Liver (tissue), 9 donors: ENCODE measurements around the gene APBB1IP. TPM values are rescaled to one million over a fixed set of nuclear protein-coding genes. Genes with fewer than 3 reads are reported as not detected.

ENCODE experiments used
- DNase-seq: peaks from one replicate; pipeline ENCODE4 v3.0.0-alpha.2; 2017; ENCODE audit warnings: low spot score
- H3K27ac ChIP-seq, 2 donors: one replicate each; pipeline ENCODE4 v1.7.0; 2013; ENCODE audit warnings: inconsistent platforms in 2 of 2, low read length in 2 of 2, control low read depth in 1 of 2, low read depth in 1 of 2, mild to moderate bottlenecking in 1 of 2
- H3K27me3 ChIP-seq, 4 donors: one replicate each; pipeline versions ENCODE4 v1.6.1 to v1.7.0; 2013; ENCODE audit warnings: low read length in 3 of 4, inconsistent platforms in 1 of 4, mild to moderate bottlenecking in 1 of 4, moderate library complexity in 1 of 4; ENCODE audit not compliant: control insufficient read depth in 4 of 4, insufficient read depth in 4 of 4
- H3K36me3 ChIP-seq, 4 donors: one replicate each; pipeline versions ENCODE4 v1.6.1 to v1.7.0; 2013; ENCODE audit warnings: low read length in 3 of 4, mild to moderate bottlenecking in 3 of 4, low read depth in 1 of 4, moderate library complexity in 1 of 4; ENCODE audit not compliant: control insufficient read depth in 4 of 4, insufficient read depth in 3 of 4
- H3K4me1 ChIP-seq, 4 donors: one replicate each; pipeline versions ENCODE4 v1.6.1 to v1.7.0; 2013; ENCODE audit warnings: low read length in 3 of 4, mild to moderate bottlenecking in 3 of 4, moderate library complexity in 1 of 4; ENCODE audit not compliant: control insufficient read depth in 4 of 4, insufficient read depth in 4 of 4
- H3K4me3 ChIP-seq, 3 donors: one replicate each; pipeline versions ENCODE4 v1.6.1 to v1.7.0; 2013; ENCODE audit warnings: low read length in 3 of 3, control low read depth in 1 of 3, low read depth in 1 of 3, mild to moderate bottlenecking in 1 of 3
- H3K9ac ChIP-seq, 2 donors: one replicate each; pipeline ENCODE4 v1.7.0; 2013; ENCODE audit warnings: low read length in 2 of 2, mild to moderate bottlenecking in 2 of 2, moderate library complexity in 2 of 2, control low read depth in 1 of 2, low read depth in 1 of 2
- H3K9me3 ChIP-seq, 4 donors: one replicate each; pipeline versions ENCODE4 v1.6.1 to v1.7.0; 2013; ENCODE audit warnings: low read length in 3 of 4; ENCODE audit not compliant: control insufficient read depth in 4 of 4
- EGR1 ChIP-seq, 2 donors: IDR thresholded peaks; 2 replicates each; pipeline ENCODE4 v1.6.1; 2016 to 2018; ENCODE audit warnings: antibody characterized with exemption in 2 of 2, low read depth in 2 of 2
- FOXA1 ChIP-seq: IDR thresholded peaks from 2 replicates; pipeline ENCODE4 v1.6.1; 2016; ENCODE audit warnings: antibody characterized with exemption
- FOXA2 ChIP-seq: IDR thresholded peaks from 2 replicates; pipeline ENCODE4 v1.6.1; 2016; ENCODE audit warnings: antibody characterized with exemption
- GABPA ChIP-seq, 2 donors: IDR thresholded peaks in 1 of 2; conservative IDR thresholded peaks in 1 of 2; 2 replicates each; pipeline ENCODE4 v1.6.1; 2016; ENCODE audit warnings: antibody characterized with exemption in 2 of 2, mild to moderate bottlenecking in 1 of 2, moderate library complexity in 1 of 2
- HNF4A ChIP-seq, 2 donors: conservative IDR thresholded peaks; 2 replicates each; pipeline ENCODE4 v1.6.1; 2016; ENCODE audit warnings: antibody characterized with exemption in 2 of 2, mild to moderate bottlenecking in 2 of 2
- HNF4G ChIP-seq: IDR thresholded peaks from 2 replicates; pipeline ENCODE4 v1.6.1; 2016; ENCODE audit warnings: antibody characterized with exemption
- JUND ChIP-seq, 2 donors: IDR thresholded peaks; 2 replicates each; pipeline ENCODE4 v1.6.1; 2016; ENCODE audit warnings: antibody characterized with exemption in 2 of 2
- NR2F2 ChIP-seq: IDR thresholded peaks from 2 replicates; pipeline ENCODE4 v1.6.1; 2016; ENCODE audit warnings: antibody characterized with exemption
- RAD21 ChIP-seq, 2 donors: IDR thresholded peaks; 2 replicates each; pipeline ENCODE4 v1.6.1; 2016; ENCODE audit warnings: antibody characterized with exemption in 2 of 2, mild to moderate bottlenecking in 2 of 2
- RXRA ChIP-seq, 2 donors: IDR thresholded peaks; 2 replicates each; pipeline ENCODE4 v1.6.1; 2017 to 2018; ENCODE audit warnings: antibody characterized with exemption in 2 of 2, mild to moderate bottlenecking in 1 of 2
- SP1 ChIP-seq: IDR thresholded peaks from 2 replicates; pipeline ENCODE4 v1.6.1; 2018; ENCODE audit warnings: antibody characterized with exemption, mild to moderate bottlenecking
- TAF1 ChIP-seq: conservative IDR thresholded peaks from 2 replicates; pipeline ENCODE4 v1.6.1; 2016; ENCODE audit warnings: antibody characterized with exemption, mild to moderate bottlenecking
- YY1 ChIP-seq: IDR thresholded peaks from 2 replicates; pipeline ENCODE4 v1.6.1; 2016; ENCODE audit warnings: antibody characterized with exemption, mild to moderate bottlenecking
- WGBS: extraction: QIAGEN DNeasy Blood & Tissue Kit; methylation state at CpG from one replicate; pipeline ENCODE4 v1.1.7; 2013; 5-methylcytosine and 5-hydroxymethylcytosine counted together
- polyA plus RNA-seq, 2 donors: library from polyadenylated mRNA; stranded (reverse) in 1 of 2; unstranded in 1 of 2; fragments of 200-250 nt in 1 of 2; fragments of >200 nt in 1 of 2; fragmentation: Nextera tagmentation in 1 of 2; extraction: Ambion mirVana in 1 of 2; gene quantifications; one replicate each; pipeline versions ENCODE4 v1.2.1 to v1.2.3, GENCODE V29; 2013 to 2015
- total RNA-seq, 2 donors: library from RNA; depleted of rRNA; stranded (reverse); fragments of >200 nt; gene quantifications; one replicate each; pipeline ENCODE4 v1.2.3, GENCODE V29; 2014
- TF ChIP-seq, protein P1 (sequence below): fragments of 150-350 bp; IDR thresholded peaks from 2 replicates; pipeline ENCODE4 v1.5.1; 2017; ENCODE audit warnings: improper control_type of control experiment, low read depth, low read length; ENCODE audit not compliant: missing input control
- TF ChIP-seq, protein P2 (sequence below): IDR thresholded peaks from 2 replicates; pipeline ENCODE4 v1.6.1; 2016; ENCODE audit warnings: antibody characterized with exemption, mild to moderate bottlenecking
- TF ChIP-seq, protein P3 (sequence below): IDR thresholded peaks from 2 replicates; pipeline ENCODE4 v1.6.1; 2016; ENCODE audit warnings: antibody characterized with exemption
- TF ChIP-seq, protein P4 (sequence below): IDR thresholded peaks from 2 replicates; pipeline ENCODE4 v1.6.1; 2016; ENCODE audit warnings: antibody characterized with exemption
- TF ChIP-seq, protein P5 (sequence below): IDR thresholded peaks from 2 replicates; pipeline ENCODE4 v1.6.1; 2016; ENCODE audit warnings: antibody characterized with exemption
- donor health status: healthy.
- donor health status: healthy.
- donor health status: healthy.
- donor health status: healthy.
- donor health status: healthy.

Gene APBB1IP
- total and polyA plus RNA-seq, 4 donors = 9.3 to 28.4 (median 12.8) TPM

- H3K9ac ChIP-seq = no peak overlapping the region
- H3K27ac ChIP-seq = no peak overlapping the region
- no peaks in the 10 kb centered on the region for H3K4me1 ChIP-seq
- H3K27me3 ChIP-seq = no peaks in the 10 kb centered on the region
- WGBS = 84% methylated on average over 6 of the region's 6 CpGs
- TF ChIP-seq EGR1 (IDR thresholded peaks at IDR 0.05; ENCODE audit: low read depth in 2 of 2) (no peak), RXRA (IDR thresholded peaks at IDR 0.05) (no peak), HNF4G (no peak), NR2F2 (no peak), GABPA (IDR thresholded peaks at IDR 0.05 in 1 of 2, conservative IDR thresholded peaks at IDR 0.05 in 1 of 2) (no peak), JUND (IDR thresholded peaks at IDR 0.05) (no peak), FOXA1 (no peak), TAF1 (no peak), HNF4A (conservative IDR thresholded peaks at IDR 0.05) (no peak), YY1 (no peak), RAD21 (IDR thresholded peaks at IDR 0.05) (no peak), SP1 (no peak), FOXA2 (no peak)
- TF ChIP-seq, protein P1, sequence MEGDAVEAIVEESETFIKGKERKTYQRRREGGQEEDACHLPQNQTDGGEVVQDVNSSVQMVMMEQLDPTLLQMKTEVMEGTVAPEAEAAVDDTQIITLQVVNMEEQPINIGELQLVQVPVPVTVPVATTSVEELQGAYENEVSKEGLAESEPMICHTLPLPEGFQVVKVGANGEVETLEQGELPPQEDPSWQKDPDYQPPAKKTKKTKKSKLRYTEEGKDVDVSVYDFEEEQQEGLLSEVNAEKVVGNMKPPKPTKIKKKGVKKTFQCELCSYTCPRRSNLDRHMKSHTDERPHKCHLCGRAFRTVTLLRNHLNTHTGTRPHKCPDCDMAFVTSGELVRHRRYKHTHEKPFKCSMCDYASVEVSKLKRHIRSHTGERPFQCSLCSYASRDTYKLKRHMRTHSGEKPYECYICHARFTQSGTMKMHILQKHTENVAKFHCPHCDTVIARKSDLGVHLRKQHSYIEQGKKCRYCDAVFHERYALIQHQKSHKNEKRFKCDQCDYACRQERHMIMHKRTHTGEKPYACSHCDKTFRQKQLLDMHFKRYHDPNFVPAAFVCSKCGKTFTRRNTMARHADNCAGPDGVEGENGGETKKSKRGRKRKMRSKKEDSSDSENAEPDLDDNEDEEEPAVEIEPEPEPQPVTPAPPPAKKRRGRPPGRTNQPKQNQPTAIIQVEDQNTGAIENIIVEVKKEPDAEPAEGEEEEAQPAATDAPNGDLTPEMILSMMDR = no peak
- TF ChIP-seq, protein P2, sequence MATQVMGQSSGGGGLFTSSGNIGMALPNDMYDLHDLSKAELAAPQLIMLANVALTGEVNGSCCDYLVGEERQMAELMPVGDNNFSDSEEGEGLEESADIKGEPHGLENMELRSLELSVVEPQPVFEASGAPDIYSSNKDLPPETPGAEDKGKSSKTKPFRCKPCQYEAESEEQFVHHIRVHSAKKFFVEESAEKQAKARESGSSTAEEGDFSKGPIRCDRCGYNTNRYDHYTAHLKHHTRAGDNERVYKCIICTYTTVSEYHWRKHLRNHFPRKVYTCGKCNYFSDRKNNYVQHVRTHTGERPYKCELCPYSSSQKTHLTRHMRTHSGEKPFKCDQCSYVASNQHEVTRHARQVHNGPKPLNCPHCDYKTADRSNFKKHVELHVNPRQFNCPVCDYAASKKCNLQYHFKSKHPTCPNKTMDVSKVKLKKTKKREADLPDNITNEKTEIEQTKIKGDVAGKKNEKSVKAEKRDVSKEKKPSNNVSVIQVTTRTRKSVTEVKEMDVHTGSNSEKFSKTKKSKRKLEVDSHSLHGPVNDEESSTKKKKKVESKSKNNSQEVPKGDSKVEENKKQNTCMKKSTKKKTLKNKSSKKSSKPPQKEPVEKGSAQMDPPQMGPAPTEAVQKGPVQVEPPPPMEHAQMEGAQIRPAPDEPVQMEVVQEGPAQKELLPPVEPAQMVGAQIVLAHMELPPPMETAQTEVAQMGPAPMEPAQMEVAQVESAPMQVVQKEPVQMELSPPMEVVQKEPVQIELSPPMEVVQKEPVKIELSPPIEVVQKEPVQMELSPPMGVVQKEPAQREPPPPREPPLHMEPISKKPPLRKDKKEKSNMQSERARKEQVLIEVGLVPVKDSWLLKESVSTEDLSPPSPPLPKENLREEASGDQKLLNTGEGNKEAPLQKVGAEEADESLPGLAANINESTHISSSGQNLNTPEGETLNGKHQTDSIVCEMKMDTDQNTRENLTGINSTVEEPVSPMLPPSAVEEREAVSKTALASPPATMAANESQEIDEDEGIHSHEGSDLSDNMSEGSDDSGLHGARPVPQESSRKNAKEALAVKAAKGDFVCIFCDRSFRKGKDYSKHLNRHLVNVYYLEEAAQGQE = no peak
- TF ChIP-seq, protein P3, sequence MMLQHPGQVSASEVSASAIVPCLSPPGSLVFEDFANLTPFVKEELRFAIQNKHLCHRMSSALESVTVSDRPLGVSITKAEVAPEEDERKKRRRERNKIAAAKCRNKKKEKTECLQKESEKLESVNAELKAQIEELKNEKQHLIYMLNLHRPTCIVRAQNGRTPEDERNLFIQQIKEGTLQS = no peak
- TF ChIP-seq, protein P4, sequence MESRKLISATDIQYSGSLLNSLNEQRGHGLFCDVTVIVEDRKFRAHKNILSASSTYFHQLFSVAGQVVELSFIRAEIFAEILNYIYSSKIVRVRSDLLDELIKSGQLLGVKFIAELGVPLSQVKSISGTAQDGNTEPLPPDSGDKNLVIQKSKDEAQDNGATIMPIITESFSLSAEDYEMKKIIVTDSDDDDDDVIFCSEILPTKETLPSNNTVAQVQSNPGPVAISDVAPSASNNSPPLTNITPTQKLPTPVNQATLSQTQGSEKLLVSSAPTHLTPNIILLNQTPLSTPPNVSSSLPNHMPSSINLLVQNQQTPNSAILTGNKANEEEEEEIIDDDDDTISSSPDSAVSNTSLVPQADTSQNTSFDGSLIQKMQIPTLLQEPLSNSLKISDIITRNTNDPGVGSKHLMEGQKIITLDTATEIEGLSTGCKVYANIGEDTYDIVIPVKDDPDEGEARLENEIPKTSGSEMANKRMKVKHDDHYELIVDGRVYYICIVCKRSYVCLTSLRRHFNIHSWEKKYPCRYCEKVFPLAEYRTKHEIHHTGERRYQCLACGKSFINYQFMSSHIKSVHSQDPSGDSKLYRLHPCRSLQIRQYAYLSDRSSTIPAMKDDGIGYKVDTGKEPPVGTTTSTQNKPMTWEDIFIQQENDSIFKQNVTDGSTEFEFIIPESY = no peak
- TF ChIP-seq, protein P5, sequence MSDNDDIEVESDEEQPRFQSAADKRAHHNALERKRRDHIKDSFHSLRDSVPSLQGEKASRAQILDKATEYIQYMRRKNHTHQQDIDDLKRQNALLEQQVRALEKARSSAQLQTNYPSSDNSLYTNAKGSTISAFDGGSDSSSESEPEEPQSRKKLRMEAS = no peak
- H3K9me3 ChIP-seq = no peaks in the 10 kb centered on the region
- DNase-seq = no peak
- no peak overlapping the region for H3K4me3 ChIP-seq
- peaks cover 7 to 27% (median 24%) of the 10 kb centered on the region in 4 donors for H3K36me3 ChIP-seq
These were observed 64.8 kb downstream of the APBB1IP start for GRCh38 chr10:26502986-26503385.
